GM18499 (cell line): ENCODE data around the gene ETNPPL.

Source experiments
- ATAC-seq: cut with Tn5 transposase; IDR thresholded peaks from one replicate; pipeline ENCODE4 v1.9.1; 2021; ENCODE audit warnings: moderate number of reproducible peaks; ENCODE audit not compliant: insufficient read depth, unreplicated experiment

The ETNPPL gene

DNA sequence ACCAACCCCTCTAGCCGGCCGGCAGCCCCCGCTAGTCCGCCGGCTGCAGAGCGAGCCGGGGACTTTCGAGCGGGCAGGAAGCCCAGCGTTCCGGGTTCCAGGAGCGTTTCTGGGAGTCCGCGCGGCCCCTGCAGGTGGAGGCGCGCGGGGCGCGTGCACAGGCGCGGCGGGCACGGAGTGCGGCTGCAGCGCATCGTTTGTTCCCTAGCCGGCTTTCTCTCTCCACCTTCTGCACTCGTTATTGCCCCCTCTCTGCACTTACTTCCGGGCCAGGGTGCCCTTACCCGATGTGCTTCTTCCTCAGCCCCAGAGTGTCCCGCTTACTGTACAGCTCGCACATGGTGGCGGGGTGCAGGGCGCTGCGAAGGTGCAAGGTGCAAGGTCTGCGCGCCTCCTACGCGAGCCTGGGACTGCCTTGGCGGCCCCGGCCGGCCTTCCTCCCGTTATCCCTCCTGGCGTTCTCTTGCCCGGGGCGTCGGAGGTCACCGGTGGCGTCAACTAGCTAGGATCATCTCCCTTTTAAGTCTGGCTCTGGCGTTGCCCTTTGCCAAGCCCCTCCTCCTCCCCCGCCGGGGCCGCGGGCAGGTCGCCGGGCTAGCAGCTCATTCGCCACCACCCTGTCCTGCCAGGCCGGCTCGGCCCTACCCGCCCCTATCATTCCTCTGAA is at the start of gene ETNPPL:
Gene ETNPPL, minus strand, starts transcription at position 495 of the 667 bp plus-strand sequence. Its CDS starts 155 bp downstream, at position 340.
- no peak for ATAC-seq

DNA sequence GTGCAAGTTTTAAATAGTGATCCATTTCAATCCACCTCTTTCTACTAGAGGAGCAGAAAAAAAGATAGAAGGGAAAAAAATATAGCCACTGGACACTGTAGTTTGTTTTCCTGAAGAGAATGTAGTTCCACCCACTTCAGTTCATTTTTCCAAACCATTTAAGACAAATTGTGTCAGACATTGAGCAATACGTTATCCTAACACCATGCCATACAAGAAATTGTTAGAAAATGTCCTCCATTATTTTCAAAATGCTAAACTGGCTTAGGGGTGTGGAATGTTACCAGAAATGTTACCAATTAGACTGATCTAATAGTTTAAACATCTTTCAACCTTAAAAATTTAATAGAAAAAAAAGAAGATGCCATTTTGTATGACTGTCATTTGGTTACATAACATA is 48.6 kb upstream of the ETNPPL start:
- ATAC-seq: no peak

DNA sequence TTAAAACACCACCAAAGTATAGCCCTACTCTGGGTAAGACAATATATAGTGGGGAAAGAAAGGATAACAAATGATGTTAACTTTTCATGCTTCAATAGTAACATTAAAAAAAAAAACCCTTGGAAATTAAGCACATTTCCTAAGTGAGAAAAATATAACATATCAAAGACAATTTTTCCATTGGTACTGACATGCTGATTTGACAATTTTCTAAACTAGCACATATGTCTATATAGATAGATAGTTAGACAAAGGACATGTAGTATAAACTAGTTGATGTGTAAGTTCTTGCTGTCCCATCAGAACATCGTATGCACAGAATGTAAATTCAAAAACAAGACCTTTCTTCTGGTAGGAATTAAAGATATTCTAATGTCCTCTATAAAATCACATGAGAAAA is 47.2 kb upstream of the ETNPPL start:
- ATAC-seq: no peak

DNA sequence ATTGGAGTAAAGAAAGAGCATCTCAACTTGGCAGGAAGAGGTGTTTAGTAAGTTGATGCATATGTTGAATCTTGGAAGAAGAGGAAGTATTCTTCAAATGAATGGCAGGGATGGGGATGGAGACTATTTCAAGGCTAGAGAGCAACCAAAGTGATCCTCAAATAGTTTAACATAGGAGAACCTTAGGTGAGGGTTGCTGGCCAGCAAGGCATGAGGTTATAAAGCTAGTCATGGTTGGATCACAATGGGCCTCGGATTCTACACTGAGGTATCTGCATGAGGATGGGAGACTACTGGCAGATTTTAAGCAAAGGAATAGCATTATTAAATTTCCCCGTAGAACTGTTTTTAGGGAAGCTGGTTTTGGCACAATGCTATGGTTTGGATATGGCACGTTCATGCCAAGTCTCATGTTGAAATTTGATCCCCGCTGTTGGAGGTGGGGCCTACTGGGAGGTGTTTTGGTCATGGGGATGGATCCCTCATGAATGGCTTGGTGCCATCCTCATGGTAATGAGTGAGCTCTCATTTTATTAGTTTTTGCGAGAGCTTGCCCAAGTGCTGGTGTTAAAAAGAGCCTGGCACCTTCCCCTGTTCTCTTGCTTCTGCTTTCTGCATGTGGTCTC is 41.9 kb upstream of the ETNPPL start:
- ATAC-seq: no peak

DNA sequence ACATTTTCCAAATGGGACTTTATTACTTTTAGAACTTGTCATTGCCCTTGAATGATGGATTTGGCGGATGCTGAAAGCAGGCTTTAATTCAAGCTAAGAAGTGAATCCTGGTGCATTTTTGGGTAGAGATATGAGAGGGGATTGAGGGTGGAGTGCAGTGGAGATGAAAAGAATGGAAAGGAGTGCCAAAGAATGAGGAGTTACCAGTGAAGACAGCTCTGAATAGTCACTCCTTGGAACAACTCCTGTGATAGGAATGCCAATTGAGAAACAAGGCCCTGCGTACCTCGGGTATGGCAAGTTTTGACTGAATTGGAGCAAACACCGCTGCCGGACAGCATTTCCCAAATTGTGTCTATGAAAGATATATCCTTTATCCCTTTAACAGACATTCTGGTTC is 36.5 kb upstream of the ETNPPL start:
- no peak for ATAC-seq

DNA sequence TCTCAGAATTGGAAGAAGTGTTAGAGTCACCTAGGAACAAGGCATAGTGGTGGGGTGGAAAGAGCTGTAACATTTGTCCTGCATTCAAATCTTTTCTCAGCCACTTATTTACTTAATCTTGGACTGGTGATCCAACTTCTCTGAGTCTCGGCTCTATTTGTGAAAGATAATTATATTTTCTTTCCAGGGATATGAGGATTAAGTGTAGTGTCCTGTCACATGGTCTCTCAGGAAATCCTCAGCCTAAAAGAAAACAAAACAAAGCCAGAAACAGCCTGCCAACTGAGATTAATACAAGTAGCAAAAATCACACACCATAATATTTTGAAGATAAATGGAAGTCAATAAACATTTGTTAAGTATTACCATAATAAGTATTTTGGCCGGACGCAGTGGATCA is 33.3 kb upstream of the ETNPPL start:
- ATAC-seq: no peak

DNA sequence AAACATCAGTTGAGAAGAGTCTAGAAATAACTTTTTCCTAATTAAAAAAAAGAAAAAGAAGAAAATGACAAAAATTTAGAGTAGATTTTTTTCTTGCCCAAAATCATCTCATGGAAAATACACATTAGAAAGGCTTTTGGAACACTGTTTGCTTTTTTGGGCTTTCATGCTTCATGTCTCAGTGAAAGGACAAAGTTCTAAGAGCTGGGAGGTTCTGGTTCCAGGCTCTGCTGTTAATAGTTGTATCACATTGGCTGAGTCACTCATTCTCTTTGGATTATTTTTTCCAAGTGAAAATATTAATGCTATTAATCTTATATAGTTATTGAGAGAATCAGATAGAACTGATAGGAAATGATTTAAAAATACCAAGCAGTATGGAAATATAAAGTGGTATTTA is 32.9 kb upstream of the ETNPPL start:
- ATAC-seq: no peak

DNA sequence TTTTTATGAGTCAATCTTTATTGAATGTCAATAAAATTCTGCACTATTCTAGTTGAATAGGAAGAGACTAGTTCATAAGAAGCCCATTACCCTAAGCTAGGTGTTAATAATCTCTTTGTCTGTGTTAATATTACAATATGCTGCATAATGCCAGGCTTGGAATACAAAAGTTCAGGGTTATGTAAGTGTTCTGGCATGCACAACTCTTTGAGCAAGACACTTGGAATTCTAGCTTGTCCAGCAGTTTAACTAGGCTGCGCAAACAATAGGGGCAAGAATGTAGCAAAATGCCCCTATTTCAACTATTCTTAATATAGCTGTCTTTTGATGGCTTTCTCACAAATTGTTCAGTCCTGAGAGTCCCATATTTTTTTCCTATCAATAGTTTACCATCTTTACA is 31.3 kb upstream of the ETNPPL start:
- ATAC-seq: no peak

DNA sequence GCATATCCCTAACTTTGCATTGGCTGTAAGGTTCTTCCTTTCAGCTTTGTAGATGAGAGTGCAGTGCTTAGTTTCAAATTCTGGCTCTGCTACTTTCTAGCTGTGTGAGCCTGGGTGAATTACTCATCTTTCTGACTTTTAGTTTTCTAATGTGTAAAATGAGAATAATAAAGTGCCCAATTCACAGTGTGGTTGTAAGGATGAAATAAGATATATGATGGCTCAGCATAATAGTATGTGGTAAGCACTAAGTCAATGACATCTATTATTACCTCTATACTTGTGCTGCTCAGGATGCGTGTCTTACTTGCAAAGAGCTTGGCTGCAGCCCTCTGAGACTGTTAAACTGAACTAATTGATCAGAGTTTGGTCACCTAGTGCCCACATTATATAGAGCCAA is 30.6 kb upstream of the ETNPPL start:
- no peak for ATAC-seq

DNA sequence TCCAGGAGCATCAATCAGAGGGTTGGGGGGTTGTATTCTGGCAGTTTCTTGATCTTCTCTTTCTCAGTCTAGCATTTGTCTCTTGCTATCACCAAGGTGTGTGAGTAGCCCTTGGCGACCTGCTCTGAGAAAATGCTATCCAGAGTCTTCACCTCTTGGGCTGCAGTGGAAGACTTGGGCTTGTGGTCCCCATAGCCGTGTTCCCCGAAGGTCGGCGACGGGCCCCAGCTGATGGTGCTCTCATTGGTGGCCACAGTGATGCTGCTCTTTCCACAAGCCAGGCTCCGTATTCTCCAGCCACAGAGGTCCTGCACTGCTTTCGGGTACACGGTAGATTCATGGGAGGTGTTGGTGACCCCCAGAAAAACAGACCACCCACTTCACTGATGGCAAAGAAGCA is 25.9 kb upstream of the ETNPPL start:
- no peak for ATAC-seq

DNA sequence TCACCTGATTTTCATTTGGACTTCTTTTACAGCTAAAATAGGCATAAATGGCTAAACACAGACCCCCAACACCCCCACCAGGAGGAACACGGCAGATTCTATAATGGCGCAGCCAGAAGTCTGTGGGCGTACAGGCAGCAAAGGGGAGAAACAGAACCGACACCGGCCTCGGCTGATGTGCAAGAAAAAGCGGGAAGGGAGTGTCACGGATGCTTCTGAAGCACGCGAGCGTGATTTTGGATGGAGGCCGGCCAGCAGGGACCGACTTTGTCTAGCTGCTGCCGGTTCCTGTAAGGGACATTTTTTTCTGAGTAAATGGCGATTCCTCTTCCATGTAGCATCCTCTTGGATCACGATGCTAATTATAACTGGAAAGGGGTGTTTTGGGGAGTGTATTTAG is 24.9 kb upstream of the ETNPPL start:
- no peak for ATAC-seq

DNA sequence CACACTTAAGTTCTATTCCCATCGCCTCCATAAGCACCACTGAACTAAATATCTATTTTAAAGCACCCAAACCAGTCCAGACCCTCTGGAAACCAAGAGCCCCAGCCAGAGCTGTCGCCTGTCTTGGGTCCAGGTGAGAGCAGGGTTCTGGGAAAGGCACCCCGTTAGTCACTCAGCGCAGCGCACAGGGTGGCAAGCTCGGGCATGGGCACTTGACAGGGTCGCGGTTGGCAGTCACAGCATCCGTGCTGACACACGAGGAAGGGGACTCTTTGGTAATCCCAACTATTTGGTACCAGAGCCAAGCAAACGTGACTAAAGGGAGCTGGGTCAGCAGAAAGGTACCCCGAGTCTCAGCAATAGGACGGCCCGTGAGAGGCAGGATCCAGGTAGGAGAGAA is 24.3 kb upstream of the ETNPPL start:
- no peak for ATAC-seq

DNA sequence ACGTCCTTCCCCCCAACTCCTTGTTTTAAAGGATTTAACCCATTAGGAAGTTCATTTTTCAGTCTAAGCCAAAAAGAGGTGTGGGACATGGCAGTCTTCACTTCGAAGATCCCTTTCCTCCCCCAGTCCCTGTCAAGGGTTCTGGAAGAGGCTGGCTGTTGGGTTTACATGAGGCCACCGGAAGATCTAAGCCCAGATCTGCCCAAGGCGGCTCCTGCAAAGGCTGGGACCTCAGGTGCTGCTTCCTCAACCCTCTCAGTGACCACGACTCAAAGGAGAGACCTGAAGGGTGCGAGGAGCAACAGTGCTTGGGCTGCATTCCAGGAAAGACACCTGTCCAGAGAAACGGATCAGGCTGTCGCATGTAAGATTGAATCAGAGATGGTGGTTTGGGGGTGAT is 23.5 kb upstream of the ETNPPL start:
- no peak for ATAC-seq

DNA sequence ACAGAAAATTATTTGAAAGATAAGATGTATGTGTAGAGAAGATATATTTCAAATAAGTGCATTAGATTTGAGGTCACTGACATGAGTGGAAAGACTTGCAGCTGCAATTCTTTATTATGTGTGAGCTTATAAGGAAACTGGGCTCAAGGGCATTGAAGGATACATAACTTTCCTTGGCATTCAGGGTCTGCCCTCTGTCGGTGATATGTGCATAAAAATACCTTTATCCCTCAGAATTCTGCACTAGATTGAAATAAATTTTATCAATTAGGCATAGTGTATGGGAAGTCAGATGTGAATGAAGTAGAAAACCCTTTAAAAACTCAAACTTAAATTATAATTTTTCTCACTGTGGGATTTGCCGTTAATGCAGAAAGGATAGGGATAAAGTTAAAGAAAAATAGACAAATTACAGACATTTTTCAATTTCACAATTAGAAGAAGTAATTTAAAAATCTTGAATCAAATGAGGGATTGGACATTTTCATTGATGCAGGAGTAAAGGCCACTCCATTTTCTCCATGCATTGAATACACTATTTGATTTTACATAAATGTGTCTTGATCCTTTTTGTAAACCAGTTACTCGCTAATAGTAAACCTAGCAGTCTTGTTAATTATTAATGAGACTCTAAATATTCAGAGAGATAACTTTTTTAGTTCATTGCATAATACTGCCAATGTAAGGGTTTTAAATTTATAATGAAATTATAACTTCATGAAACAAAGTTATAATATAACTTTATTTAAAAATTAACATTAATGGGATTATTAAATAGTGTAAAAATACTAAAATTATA is 21.0 kb upstream of the ETNPPL start:
- no peak for ATAC-seq

DNA sequence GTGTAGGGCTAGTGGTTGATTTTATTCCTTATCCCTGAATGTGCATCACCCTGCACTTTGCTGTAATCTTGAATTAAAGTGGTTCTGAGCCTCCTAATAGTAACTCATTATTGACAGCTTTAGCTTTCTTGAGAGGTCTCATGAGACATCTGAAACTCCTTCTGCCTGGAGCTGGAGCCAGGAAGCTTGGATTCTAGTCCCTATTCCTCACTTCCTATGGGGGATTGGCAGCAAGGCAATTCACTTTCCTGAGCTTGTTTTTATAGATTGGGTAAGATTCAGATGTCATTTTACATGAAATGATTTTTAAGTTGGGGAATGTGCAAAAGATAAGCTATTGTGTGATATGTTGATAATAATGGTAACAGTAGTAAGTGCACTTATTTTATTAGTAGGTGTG is 17.1 kb upstream of the ETNPPL start:
- no peak for ATAC-seq

DNA sequence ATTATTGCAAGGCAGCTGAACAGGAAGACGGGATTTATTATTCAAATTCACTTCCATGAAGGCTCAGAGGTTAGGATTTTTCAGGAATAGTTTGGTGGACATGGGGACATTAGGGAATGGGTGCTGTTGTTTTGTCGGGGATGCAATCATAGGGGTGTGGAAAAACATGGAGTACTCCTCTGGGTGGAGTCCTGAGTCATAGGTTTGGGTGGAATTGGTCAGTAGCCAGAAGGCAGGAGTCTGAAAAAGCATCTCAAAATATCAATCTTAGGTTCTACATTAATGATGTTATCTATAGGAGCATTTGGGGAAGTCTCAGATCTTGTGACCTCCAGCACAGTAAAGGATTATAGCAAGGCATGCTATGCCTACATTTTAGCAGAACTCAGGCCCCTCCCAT is 14.5 kb upstream of the ETNPPL start:
- no peak for ATAC-seq

DNA sequence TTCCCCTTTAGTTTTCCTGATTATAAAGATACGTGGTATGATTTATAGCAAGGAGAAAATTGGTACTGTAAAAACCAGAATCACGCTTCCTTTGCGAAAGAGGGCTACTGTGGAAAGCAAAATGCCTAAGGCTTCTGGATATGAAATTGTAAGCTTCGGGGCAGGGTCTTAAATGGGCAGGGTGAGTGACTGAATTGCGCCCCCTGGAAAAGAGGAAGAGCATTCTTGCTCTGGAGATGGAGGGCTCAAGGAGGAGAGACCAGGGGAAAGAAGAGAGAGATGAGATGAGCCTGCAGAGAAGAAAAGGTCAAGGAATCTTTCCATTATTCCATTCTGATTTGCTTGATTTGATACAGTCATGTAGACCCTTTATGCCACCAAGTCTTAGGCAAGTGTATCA is 13.1 kb upstream of the ETNPPL start:
- no peak for ATAC-seq

DNA sequence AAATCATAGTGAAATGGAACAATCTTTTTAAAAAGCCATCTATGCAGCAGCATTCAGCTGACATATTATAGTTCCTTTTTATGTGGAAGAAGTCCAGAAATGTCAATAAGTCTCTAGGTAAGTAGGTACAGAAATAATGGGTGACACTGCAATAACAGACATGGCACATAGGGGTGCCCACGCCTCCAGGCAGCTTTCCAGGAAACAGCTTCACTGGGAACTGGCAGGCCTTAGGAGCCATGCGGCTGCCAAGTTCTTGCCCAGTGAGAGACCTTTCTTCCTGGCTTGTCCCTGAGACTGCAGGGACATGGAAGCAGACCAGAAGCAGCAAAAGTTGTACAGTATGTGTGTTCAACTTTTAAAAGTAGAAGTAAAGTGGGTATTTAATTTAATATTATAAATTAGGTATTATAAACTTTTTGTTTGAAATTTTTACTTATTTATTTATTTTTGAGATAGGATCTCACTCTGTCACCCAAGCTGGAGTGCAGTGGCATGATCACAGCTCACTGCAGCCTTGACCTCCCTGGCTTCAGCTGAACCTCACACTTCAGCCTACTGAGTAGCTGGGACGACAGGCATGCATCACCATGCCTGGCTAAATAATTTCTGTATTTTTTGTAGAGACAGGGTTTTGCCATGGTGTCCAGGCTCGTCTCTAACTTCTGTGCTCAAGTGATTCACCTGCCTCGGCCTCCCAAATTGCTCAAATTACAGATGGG is 12.1 kb upstream of the ETNPPL start:
- no peak for ATAC-seq

DNA sequence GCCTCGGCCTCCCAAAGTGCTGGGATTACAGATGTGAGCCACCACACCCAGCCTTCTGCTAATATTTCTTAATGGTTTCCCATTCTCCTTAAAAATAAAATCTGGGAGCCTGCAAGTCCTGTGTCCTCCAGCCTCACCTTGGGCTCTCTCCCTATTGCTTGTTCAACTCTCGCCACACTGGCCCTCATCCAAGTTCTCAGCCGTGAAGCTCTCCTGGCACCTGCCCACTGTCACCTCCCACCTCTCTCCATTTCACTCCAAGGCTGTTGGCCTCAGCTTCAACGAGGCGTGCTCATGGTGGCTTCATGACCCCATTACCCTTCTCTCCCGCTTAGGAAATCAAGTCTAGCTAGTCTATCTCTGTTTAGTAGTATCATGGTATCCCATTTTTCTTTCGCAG is 9.5 kb upstream of the ETNPPL start:
- ATAC-seq: no peak

DNA sequence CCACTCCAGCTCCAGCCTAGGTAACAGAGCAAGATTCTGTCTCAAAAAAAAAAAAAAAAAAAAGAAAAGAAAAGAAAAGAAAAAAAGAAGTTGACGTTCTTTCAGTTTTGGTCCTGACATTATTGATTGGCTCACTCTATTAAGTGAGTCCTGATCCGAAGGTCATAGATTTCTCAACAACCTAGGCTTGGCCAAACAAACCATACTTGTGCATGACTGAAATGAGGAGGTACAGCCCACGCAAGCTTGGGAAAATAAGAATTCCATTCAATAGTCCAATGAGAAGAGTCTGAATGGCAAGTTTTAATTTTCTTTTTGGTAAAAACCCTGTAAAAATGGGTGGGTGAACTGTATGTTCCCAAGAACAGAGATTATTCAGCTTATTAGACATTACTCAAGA is 3.2 kb upstream of the ETNPPL start:
- ATAC-seq: no peak

DNA sequence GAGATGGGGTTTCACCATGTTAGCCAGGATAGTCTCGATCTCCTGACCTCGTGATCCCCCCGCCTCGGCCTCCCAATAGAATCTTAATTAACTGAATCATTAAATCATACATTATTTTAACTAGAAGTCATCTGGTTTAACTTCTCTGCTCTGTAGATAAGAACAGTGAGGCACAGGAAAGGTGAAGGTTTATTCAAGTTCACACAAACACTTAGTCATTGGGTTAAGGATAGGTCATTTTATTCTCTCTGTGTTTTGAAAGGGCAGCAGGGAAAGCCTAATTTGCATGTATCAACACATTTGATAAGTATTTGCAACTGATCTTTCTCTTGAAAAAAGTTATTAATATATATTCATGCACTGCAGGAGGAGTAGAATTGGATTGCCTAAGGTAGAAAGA is 1.1 kb upstream of the ETNPPL start:
- no peak for ATAC-seq
